Activated CD4-positive, alpha-beta T cell treated with anti-CD3 and anti-CD28 coated beads for 4 hours (primary cell): ENCODE data around the gene NDUFB10.
A peak's percentile ranks its signal among the peaks of the same experiment; 100 is the strongest.

Experiments used
- DNase-seq, 2 donors: peaks; one replicate each; pipeline ENCODE4 v3.0.0-alpha.2; 2020

Gene NDUFB10

GRCh38 chr16:2004795-2005517 lies 45.6 kb downstream of the NDUFB10 start:
- no peak for DNase-seq

- no peak for DNase-seq
Observed at GRCh38 chr16:2005646-2006045, 46.3 kb downstream of the NDUFB10 start.

- DNase-seq: no peak
Observed at GRCh38 chr16:2006317-2006716, 47.0 kb downstream of the NDUFB10 start.

- no peak for DNase-seq
Observed at GRCh38 chr16:2007081-2007836, 47.9 kb downstream of the NDUFB10 start.

GRCh38 chr16:2008009-2008526 lies 48.7 kb downstream of the NDUFB10 start:
- DNase-seq: no peak

- DNase-seq: no peak
Observed at GRCh38 chr16:2008631-2009163, 49.4 kb downstream of the NDUFB10 start.

- DNase-seq: no peak
Observed at GRCh38 chr16:2009164-2009711, 49.9 kb downstream of the NDUFB10 start.

GRCh38 chr16:2009791-2010510 lies 50.6 kb downstream of the NDUFB10 start, which contains the start of gene ZNF598:
TSS of gene ZNF598 (minus strand) at chr16:2009821.
- DNase-seq: peak; percentile 73 to 77
